Measurements from ENCODE around the gene GNL3L.
"Not testable (repeated sequence)": the region's sequence is repeated elsewhere in the genome, so short reads cannot be mapped to it uniquely, and the experiment has no call there.

Gene GNL3L

DNA sequence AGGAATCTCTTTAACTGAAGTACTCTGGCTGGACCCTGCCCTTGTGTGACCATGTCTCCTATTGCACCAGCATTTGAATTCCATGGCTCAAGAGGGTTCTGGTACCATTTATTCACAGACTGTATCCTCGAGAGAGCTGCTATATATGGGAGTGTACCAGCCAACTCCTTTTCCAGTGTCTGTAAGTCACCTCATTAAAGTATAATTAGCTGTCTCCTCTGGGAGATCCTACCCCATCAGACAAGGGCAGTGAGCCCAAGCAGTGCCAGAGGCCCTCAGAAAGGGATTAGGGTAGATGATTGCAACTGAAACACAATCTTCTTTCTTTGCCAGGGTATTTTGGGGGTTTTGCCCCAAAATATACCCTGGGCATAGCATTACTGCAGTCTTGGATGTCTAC, 31.6 kb downstream of the GNL3L start:
- no peak for DNase-seq

- peak; percentile 38 for DNase-seq
Measured at GRCh38 chrX:54564936-54565335, 34.9 kb downstream of the GNL3L start.

DNA sequence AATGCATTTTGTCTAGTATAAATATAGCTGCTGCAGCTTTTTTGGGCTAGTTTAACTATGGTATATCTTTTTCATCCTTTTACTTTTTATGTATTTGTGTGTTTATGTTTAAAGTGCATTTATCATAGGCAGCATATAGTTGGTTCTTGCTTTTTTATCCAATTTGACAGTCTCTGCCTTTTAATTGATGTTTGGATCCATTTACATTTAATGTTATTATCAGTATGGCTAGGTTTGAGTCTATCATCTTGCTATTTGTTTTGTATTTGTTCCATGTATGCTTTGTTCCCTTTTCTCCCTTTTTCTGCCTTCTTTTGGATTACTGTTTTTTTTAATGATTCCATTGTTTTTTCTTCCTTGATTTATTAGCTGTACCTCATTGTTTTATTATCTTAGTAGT, 40.3 kb downstream of the GNL3L start:
- DNase-seq = no peak

DNA sequence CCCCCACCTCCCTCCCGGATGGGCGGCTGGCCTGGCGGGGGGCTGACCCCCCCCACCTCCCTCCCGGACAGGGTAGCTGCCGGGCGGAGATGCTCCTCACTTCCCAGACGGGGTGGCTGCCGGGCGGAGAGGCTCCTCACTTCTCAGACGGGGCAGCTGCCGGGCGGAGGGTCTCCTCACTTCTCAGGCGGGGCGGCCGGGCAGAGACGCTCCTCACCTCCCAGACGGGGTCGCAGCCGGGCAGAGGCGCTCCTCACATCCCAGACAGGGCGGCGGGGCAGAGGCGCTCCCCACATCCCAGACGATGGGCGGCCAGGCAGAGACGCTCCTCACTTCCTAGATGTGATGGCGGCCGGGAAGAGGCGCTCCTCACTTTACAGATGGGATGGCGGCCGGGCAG, 42.6 kb downstream of the GNL3L start:
- DNase-seq = not testable (repeated sequence)

DNA sequence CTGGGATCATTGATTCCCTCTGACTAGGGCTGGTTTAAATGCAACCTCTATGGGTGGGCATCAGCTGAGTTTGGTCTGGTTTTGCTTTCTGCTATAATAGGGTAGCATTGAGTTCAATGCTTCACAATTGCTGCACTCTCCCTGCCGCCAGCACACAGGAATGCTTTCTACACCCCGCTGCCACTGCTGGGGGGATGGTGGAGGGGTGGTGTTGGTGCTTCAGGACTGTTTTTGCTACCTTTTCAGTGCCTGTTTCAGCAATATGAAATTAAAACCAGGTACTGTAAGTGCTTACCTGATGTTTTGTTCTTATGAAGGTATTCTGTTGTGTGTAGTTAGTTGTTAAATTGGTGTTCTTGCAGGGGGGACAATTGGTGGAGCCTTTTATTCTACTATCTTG, 67.7 kb downstream of the GNL3L start:
- DNase-seq = no peak

GRCh38 chrX:54602563-54602962, 72.5 kb downstream of the GNL3L start:
- DNase-seq = no peak
